LoVo (cell line): ENCODE data around the gene ABHD5.
A peak's percentile ranks its signal among the peaks of the same experiment; 100 is the strongest.

Experiments used
- DNase-seq: peaks from one replicate; pipeline ENCODE4 v3.0.0-alpha.2; 2016; ENCODE audit warnings: low spot score

ABHD5 gene

GRCh38 chr3:43686333-43686699 is 4.4 kb upstream of the ABHD5 start:
- no peak for DNase-seq

GRCh38 chr3:43686700-43687498 is 3.8 kb upstream of the ABHD5 start:
- no peak for DNase-seq

- no peak for DNase-seq
Measured at GRCh38 chr3:43687499-43687811, 3.3 kb upstream of the ABHD5 start.

GRCh38 chr3:43688245-43688650 is 2.5 kb upstream of the ABHD5 start:
- no peak for DNase-seq

- no peak for DNase-seq
Measured at GRCh38 chr3:43689166-43689565, 1.6 kb upstream of the ABHD5 start.

- peak; percentile 12 for DNase-seq
Measured at GRCh38 chr3:43689766-43690399, 855 bp upstream of the ABHD5 start.

- DNase-seq: peak; percentile 70
Measured at GRCh38 chr3:43691120-43691995, 620 bp downstream of the ABHD5 start.

GRCh38 chr3:43692085-43692855 is 1.5 kb downstream of the ABHD5 start:
- DNase-seq: no peak

GRCh38 chr3:43692971-43693370 is 2.2 kb downstream of the ABHD5 start:
- no peak for DNase-seq

GRCh38 chr3:43693594-43693993 is 2.9 kb downstream of the ABHD5 start:
- DNase-seq: no peak

- no peak for DNase-seq
Measured at GRCh38 chr3:43695443-43695842, 4.7 kb downstream of the ABHD5 start.

- DNase-seq: no peak
Measured at GRCh38 chr3:43695863-43696262, 5.1 kb downstream of the ABHD5 start.

- no peak for DNase-seq
Measured at GRCh38 chr3:43696441-43696840, 5.7 kb downstream of the ABHD5 start.

GRCh38 chr3:43696881-43697280 is 6.1 kb downstream of the ABHD5 start:
- DNase-seq: no peak

GRCh38 chr3:43699864-43700263 is 9.1 kb downstream of the ABHD5 start:
- DNase-seq: no peak

- no peak for DNase-seq
Measured at GRCh38 chr3:43704697-43705096, 14.0 kb downstream of the ABHD5 start.

- DNase-seq: no peak
Measured at GRCh38 chr3:43706342-43706741, 15.6 kb downstream of the ABHD5 start.

GRCh38 chr3:43707266-43707665 is 16.5 kb downstream of the ABHD5 start:
- DNase-seq: no peak

GRCh38 chr3:43707998-43708397 is 17.3 kb downstream of the ABHD5 start:
- DNase-seq: peak; percentile 60

GRCh38 chr3:43709022-43709421 is 18.3 kb downstream of the ABHD5 start:
- no peak for DNase-seq

GRCh38 chr3:43710607-43711006 is 19.9 kb downstream of the ABHD5 start:
- DNase-seq: no peak

- no peak for DNase-seq
Measured at GRCh38 chr3:43718296-43718695, 27.6 kb downstream of the ABHD5 start.
